NCI-H187 treated with DMSO at 0.1 percent for 48 hours (cell line): ENCODE results near the gene DLGAP3.
"Not testable (repeated sequence)": the region's sequence is repeated elsewhere in the genome, so short reads cannot be mapped to it uniquely, and the experiment has no call there.

Source experiments
- DNase-seq: peaks from one replicate; lab custom pipeline; 2025; lab: John Stamatoyannopoulos, UW

Gene DLGAP3

GRCh38 chr1:34833711-34834110 is 95.7 kb downstream of the DLGAP3 start:
- DNase-seq: no peak

- DNase-seq: no peak
Measured at GRCh38 chr1:34831721-34832246, 97.7 kb downstream of the DLGAP3 start.

DNA sequence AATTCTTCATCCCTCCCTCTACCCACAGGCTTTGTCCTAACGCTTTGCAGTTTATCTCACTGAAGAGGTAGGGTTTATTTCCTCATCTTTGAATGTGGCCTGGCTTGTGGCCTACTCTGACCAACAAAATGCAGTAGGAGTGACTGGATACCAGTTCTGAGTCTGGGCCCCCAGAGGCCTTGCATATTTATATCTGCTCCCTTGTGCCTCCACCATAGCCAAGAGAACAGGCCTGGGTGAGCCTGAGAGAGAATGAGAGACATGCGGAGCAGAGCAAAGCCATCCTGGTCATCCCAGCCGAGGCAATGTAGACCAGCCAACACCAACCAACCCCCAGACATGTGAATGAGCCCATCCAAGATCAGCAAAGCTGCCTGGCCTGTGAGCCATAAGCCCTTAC is 100.2 kb downstream of the DLGAP3 start:
- no peak for DNase-seq

GRCh38 chr1:34828611-34829010 is 100.8 kb downstream of the DLGAP3 start:
- no peak for DNase-seq

GRCh38 chr1:34827341-34827941 is 102.0 kb downstream of the DLGAP3 start:
- DNase-seq: no peak

DNA sequence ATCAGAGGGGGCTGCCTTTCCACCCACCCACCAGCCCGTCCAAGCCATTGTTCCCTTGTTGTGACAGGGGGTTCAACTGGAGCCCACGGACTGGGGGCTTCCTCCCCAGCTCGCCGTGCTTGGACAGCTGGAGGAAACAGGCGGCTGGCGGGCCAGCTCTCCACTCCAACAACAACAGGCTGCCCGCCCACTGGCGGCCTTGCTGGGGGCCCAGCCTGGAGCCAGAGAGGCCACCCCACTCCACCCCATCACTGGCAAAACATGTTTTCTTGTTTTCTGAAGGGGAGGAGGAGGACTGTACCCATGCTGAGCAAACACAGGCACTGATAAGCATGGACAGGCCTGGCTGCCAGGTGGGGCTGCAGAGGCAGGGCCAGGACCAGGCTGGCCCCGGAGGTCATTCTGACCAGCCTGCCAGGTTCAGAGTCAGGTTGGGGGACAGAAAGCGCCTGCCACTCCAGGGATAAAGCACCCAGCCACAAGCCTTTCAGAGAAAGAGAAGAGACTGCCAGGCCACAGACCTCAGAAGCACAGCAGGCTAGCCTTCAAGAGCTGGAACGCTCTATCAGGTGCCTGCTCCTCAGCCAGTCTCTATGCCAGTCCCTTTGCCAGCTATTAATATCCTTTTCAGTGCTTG is 103.9 kb downstream of the DLGAP3 start:
- DNase-seq: no peak

DNA sequence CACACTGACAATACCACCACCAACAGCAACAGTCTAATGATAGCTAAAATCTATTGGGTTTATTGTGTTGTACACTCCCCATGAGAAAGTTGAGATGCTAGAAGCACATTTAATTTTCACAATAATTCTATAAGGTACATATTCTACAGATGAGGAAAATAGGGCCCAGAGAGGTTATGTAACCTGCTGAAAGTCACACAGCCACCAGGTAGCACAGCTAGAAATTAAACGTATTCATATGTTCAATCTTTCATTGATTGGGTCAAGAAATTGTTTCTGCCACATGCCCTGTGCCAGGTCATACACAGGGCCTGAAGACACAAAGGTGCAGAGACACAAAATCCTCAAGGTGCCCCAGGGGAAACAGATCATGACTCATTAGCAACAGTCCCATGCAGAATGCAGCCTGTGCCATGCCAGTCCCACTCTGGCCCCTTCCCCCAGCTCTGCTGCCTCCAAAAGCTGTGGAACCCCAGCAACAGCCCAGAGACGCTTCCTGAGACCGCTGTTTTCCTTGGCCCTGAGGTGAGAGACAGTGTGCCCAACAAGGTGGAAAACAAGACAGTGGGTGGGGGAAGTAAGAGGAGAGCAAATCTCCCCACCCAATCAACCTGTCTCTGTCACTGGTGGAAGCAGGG is 104.5 kb downstream of the DLGAP3 start:
- no peak for DNase-seq

DNA sequence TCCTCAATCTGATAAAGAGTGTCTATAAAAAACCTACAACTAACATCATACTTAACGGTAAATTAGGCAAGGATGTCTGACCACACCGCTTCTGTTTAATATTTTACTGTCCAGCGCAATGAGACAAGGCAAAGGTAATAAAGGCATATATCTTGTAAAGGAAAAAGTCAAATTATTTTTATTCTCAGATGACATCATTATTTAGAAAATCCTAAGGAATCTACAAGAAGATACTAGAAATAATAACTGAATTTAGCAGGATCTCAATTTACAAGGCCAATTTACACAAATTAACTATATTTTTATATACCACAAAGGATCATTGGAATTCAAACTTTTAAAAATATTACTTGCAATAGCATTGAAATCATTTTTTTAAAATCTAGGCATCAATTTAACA is 107.2 kb downstream of the DLGAP3 start:
- DNase-seq: no peak

- DNase-seq: not testable (repeated sequence)
Measured at GRCh38 chr1:34818862-34819261, 110.6 kb downstream of the DLGAP3 start.

- no peak for DNase-seq
Measured at GRCh38 chr1:34816778-34817177, 112.7 kb downstream of the DLGAP3 start.

GRCh38 chr1:34816332-34816731 is 113.1 kb downstream of the DLGAP3 start:
- no peak for DNase-seq
